ENCODE results near the gene CCDC24.

GRCh38 chr1:44036409-44037139 lies 45.2 kb downstream of the CCDC24 start:
- no peak for TF ChIP-seq POLR2A (IDR thresholded peaks at IDR 0.05)
- peak; percentile 73 to 93 (median 86) for TF ChIP-seq CTCF (IDR thresholded peaks at IDR 0.05)
